HG02981 (cell line): Measurements from ENCODE around the gene DIMT1.

Experiments
- ATAC-seq: cut with Tn5 transposase; IDR thresholded peaks from one replicate; pipeline ENCODE4 v1.9.1; 2021; ENCODE audit warnings: mild to moderate bottlenecking, moderate library complexity; ENCODE audit not compliant: unreplicated experiment

DIMT1 gene

GRCh38 chr5:62372600-62372999, 31.1 kb downstream of the DIMT1 start:
- no peak for ATAC-seq

- ATAC-seq = no peak
Observed at GRCh38 chr5:62371409-62371808, 32.3 kb downstream of the DIMT1 start.

- ATAC-seq = no peak
Observed at GRCh38 chr5:62369039-62369438, 34.7 kb downstream of the DIMT1 start.

- no peak for ATAC-seq
Observed at GRCh38 chr5:62362701-62363100, 41.0 kb downstream of the DIMT1 start.

GRCh38 chr5:62354028-62354874, 49.5 kb downstream of the DIMT1 start:
- ATAC-seq = peak; percentile 89

- ATAC-seq = no peak
Observed at GRCh38 chr5:62348723-62349481, 54.8 kb downstream of the DIMT1 start.

GRCh38 chr5:62347928-62348327, 55.8 kb downstream of the DIMT1 start:
- no peak for ATAC-seq

GRCh38 chr5:62346748-62347147, 57.0 kb downstream of the DIMT1 start:
- no peak for ATAC-seq

- ATAC-seq = no peak
Observed at GRCh38 chr5:62343428-62343827, 60.3 kb downstream of the DIMT1 start.

- peak; percentile 38 for ATAC-seq
Observed at GRCh38 chr5:62342476-62342837, 61.2 kb downstream of the DIMT1 start.

- peak; percentile 56 for ATAC-seq
Observed at GRCh38 chr5:62341783-62342475, 61.8 kb downstream of the DIMT1 start.

GRCh38 chr5:62340979-62341378, 62.7 kb downstream of the DIMT1 start:
- no peak for ATAC-seq

- no peak for ATAC-seq
Observed at GRCh38 chr5:62340392-62340791, 63.3 kb downstream of the DIMT1 start.
